ENCODE measurements around the gene TLL1.

DNA sequence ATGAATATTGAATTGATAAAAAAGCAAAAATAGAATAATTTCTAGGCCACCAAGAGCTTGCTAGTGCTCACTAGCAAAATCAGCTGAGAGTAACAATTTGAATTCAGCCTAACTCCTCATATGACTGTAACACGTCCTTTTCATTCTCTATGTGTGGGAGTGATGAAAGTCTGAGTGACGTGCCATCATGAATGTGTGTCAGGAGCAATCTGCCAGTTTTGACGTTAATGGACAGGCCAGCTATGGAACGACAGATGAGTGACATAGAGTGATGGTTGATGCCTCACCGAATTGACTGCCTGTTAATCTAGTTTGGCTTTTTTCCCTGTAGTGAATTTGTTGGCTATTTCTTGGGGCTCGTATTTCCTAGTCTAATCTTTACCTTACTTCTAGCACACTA, 200.7 kb downstream of the TLL1 start:
- TF ChIP-seq, protein P1, sequence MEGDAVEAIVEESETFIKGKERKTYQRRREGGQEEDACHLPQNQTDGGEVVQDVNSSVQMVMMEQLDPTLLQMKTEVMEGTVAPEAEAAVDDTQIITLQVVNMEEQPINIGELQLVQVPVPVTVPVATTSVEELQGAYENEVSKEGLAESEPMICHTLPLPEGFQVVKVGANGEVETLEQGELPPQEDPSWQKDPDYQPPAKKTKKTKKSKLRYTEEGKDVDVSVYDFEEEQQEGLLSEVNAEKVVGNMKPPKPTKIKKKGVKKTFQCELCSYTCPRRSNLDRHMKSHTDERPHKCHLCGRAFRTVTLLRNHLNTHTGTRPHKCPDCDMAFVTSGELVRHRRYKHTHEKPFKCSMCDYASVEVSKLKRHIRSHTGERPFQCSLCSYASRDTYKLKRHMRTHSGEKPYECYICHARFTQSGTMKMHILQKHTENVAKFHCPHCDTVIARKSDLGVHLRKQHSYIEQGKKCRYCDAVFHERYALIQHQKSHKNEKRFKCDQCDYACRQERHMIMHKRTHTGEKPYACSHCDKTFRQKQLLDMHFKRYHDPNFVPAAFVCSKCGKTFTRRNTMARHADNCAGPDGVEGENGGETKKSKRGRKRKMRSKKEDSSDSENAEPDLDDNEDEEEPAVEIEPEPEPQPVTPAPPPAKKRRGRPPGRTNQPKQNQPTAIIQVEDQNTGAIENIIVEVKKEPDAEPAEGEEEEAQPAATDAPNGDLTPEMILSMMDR (IDR thresholded peaks at IDR 0.05; ENCODE audit: low read depth, low read length) = no peak
- TF ChIP-seq EZH2phosphoT487 (IDR thresholded peaks at IDR 0.05; ENCODE audit: low read depth) = no peak
